OCI-LY7 (cell line): ENCODE data around the gene PARVB.

Experiments used
- EZH2phosphoT487 ChIP-seq: fragments of 200-600 bp; sonication (generic); IDR thresholded peaks from 2 replicates; pipeline ENCODE4 v1.6.1; 2018; ENCODE audit warnings: low read depth, borderline replicate concordance, mild to moderate bottlenecking, mixed run types, antibody characterized with exemption, low read length, moderate library complexity, mixed read lengths
- TF ChIP-seq, protein P1 (sequence below): fragments of 200-600 bp; sonication (generic); conservative IDR thresholded peaks from 2 replicates; pipeline ENCODE4 v1.5.1; 2014; ENCODE audit warnings: mild to moderate bottlenecking, antibody characterized with exemption, low read length, moderate library complexity, mixed read lengths

DNA sequence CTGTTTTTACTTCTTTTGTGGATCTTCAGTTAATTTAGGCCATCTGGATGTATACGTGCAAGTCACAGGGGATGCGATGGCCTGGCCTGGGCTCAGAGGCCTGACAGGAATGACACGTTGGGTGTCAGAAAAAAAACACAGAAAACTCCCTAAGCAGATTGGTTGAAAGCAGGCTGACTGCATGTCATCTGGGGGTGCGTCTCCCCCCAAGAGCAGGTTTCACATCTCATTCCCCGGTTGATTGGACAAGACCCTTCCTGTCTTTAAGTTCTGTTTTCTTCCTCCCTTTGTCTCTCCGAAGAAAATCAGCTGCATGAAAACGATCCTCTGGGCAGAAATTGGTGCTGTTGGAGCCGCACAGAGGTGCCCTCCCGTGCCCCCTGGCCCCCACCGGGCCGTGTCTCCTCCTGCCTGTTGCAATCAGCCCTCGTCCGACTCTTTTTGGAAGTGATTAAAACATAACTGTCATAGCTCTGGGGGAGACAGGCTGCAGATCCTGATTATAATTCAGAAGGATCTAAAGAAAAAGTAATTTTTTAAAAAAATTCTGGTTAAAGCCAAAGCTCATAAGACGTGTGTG is 84.8 kb downstream of the PARVB start:
- TF ChIP-seq, protein P1, sequence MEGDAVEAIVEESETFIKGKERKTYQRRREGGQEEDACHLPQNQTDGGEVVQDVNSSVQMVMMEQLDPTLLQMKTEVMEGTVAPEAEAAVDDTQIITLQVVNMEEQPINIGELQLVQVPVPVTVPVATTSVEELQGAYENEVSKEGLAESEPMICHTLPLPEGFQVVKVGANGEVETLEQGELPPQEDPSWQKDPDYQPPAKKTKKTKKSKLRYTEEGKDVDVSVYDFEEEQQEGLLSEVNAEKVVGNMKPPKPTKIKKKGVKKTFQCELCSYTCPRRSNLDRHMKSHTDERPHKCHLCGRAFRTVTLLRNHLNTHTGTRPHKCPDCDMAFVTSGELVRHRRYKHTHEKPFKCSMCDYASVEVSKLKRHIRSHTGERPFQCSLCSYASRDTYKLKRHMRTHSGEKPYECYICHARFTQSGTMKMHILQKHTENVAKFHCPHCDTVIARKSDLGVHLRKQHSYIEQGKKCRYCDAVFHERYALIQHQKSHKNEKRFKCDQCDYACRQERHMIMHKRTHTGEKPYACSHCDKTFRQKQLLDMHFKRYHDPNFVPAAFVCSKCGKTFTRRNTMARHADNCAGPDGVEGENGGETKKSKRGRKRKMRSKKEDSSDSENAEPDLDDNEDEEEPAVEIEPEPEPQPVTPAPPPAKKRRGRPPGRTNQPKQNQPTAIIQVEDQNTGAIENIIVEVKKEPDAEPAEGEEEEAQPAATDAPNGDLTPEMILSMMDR: no peak
- no peak for TF ChIP-seq EZH2phosphoT487
